ENCODE results near the gene GRIK4. TPM values are rescaled to one million over a fixed set of nuclear protein-coding genes. Genes with fewer than 3 reads are reported as not detected.
"Not testable (repeated sequence)": the region's sequence is repeated elsewhere in the genome, so short reads cannot be mapped to it uniquely, and the experiment has no call there.

The GRIK4 gene
- total RNA-seq, 3 donors from 2014 or later, result 0.05 to 0.30 (median 0.11) TPM

DNA sequence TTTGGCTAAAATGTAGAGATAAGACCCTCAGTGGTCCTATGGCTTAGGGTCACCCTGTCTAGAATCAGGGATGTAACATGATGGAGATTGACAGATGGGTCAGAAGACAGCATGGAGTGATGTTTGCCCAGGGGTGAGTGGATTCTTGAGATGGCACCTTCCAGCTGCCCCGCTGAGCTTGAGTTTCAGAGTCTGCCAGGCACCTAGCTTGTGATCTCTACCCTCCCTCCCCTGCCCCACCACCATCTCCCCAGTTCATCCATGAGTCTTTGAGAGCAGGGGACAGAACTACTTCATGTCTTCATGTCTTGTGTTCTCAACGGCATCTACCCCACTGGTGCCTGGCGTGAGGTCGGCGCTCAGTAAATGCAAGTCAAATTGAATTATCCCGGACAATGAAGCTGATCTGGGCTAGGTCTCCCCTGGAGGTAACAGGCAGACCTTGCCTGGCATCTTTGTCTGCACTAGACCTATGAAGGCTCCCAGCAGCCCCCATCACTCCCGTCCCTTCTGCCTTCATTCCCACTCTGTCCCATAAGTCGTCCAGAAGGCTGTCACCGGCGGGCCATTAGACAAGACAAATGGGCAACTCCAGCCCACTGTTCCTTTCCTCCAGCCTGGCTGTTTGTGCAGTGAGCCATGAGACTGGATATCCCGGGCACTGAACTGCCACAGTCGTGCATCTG, 273.2 kb downstream of the GRIK4 start:
- H3K9me3 Mint-ChIP-seq, result no peaks in the 10 kb centered on the region
- H3K36me3 Mint-ChIP-seq (ENCODE audit: insufficient read depth), result no peaks in the 10 kb centered on the region
- no peak overlapping the region for H3K4me3 Mint-ChIP-seq
- DNase-seq (no peak), ATAC-seq (no peak)
- no peaks in the 10 kb centered on the region for H3K4me1 Mint-ChIP-seq (ENCODE audit: low read depth)
- peaks cover 13% of the 10 kb centered on the region for H3K27me3 Mint-ChIP-seq (ENCODE audit: low read depth)

DNA sequence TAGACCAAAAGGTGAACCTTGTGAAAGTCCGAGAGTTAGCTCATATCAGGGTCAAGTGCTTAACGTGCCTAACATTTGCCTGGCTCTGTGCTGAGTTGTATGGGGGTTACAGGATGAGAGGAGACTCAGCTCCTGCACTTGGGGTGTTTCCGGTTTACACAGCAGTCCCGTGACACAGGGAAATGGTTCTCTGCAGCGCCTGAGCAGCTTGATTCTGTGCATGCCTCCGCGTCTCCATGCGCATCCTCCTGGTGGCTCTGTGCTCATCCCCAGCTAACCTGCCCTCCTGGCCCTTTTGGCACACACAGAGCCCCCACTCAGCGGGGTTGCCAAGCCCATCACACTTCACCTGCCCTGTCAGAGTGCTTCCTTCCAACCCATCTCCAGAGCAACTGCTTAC, 274.0 kb downstream of the GRIK4 start:
- Mint-ChIP-seq H3K4me3 (no peak overlapping the region), H3K9me3 (no peaks in the 10 kb centered on the region), H3K27me3 (ENCODE audit: low read depth) (peaks cover 13% of the 10 kb centered on the region), H3K36me3 (ENCODE audit: insufficient read depth) (no peaks in the 10 kb centered on the region), H3K4me1 (ENCODE audit: low read depth) (no peaks in the 10 kb centered on the region)
- no peak for ATAC-seq
- no peak for DNase-seq

DNA sequence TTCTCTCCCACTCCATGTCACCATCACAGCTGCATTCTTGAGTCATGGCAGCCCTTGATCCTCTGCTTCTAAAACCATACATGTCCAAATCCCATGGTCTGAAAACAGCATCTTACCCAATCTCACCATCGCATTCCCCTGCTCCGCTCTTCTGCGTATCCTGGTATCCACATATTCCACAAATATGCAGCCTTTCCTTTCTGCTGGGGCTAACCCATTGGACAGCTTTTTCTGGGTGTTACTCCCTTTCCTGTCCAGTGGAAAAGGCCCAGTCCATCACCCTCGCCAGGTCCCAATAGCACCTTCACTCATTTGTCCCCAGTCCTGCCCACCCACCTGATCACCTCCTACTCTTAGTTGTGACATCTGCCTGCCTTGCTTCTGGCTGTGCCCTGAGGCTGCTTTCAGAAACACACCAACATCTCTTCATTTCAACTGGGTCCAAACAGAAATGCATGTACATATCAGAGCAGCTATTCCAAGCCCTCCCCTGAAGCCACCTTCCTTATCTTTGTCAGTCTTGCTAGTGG, 274.7 kb downstream of the GRIK4 start:
- no peaks in the 10 kb centered on the region for H3K9me3 Mint-ChIP-seq
- ATAC-seq, result no peak
- DNase-seq, result no peak
- no peaks in the 10 kb centered on the region for H3K36me3 Mint-ChIP-seq (ENCODE audit: insufficient read depth)
- no peak overlapping the region for H3K4me3 Mint-ChIP-seq
- H3K4me1 Mint-ChIP-seq (ENCODE audit: low read depth), result no peaks in the 10 kb centered on the region
- peaks cover 13% of the 10 kb centered on the region for H3K27me3 Mint-ChIP-seq (ENCODE audit: low read depth)

DNA sequence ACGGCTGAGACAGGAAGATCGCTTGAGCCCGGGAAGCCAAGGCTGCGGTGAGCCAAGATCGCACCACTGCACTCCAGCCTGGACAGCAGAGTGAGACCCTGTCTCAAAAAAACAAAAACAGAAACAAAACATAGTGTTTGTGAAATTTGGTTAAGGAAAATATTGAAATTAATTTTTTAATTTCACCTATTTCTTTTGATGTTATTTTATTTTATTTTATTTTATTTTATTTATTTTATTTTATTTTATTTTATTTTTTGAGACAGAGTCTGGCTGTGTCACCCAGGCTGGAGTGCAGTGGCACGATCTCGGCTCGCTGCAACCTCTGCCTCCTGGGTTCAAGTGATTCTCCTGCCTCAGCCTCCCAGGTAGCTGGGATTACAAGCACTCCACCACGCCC, 275.7 kb downstream of the GRIK4 start:
- not testable (repeated sequence) for H3K4me1 Mint-ChIP-seq (ENCODE audit: low read depth); H3K4me3 Mint-ChIP-seq; H3K9me3 Mint-ChIP-seq; H3K36me3 Mint-ChIP-seq (ENCODE audit: insufficient read depth); ATAC-seq; DNase-seq
- peaks cover 13% of the 10 kb centered on the region for H3K27me3 Mint-ChIP-seq (ENCODE audit: low read depth)

DNA sequence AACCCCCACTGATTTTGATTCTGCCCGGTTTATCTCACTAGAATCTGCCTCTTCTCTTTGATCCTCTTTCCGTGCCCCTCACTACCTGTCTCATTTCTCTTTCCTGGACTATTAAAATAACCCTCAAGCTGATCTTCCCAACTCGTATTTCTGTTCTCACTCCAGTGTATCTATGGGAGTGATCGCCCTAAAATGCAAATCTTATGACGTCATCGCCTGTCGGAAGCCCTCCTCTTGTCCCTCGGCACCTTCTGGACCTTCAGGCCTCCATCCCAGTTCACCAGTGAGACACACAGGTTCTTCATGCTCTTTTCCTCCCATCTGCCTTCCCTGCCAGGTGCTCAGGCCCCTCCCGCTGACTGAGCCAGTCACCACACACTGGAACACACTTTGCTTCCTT, 277.8 kb downstream of the GRIK4 start:
- no peaks in the 10 kb centered on the region for H3K9me3 Mint-ChIP-seq
- no peaks in the 10 kb centered on the region for H3K4me1 Mint-ChIP-seq (ENCODE audit: low read depth)
- H3K36me3 Mint-ChIP-seq (ENCODE audit: insufficient read depth), result no peaks in the 10 kb centered on the region
- DNase-seq (no peak), ATAC-seq (no peak)
- no peak overlapping the region for H3K4me3 Mint-ChIP-seq
- H3K27me3 Mint-ChIP-seq (ENCODE audit: low read depth), result peaks cover 7% of the 10 kb centered on the region

DNA sequence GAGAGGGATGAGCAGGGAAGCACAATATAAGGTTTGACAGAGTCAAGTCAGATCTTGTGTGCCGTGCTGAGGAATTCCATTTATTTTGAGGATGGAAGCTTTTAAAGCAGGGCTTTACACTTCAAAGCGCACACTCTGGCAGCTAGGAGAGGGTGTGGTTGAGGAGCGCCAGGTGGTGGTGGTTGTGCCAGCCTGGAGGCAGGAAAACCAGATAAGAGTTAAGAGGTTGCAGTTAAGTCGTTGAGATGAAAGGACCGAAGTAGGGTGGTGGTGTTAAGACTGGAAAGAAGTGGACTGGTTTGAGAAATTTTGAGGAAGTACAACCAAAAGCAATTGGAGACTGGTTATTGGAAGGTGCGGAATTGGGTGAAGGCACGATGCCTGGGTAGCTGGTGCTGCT, 280.8 kb downstream of the GRIK4 start:
- ATAC-seq (no peak), DNase-seq (no peak)
- H3K27me3 Mint-ChIP-seq (ENCODE audit: low read depth), result peaks cover 16% of the 10 kb centered on the region
- no peak overlapping the region for H3K4me3 Mint-ChIP-seq
- H3K4me1 Mint-ChIP-seq (ENCODE audit: low read depth), result no peaks in the 10 kb centered on the region
- H3K36me3 Mint-ChIP-seq (ENCODE audit: insufficient read depth), result no peaks in the 10 kb centered on the region
- no peaks in the 10 kb centered on the region for H3K9me3 Mint-ChIP-seq

DNA sequence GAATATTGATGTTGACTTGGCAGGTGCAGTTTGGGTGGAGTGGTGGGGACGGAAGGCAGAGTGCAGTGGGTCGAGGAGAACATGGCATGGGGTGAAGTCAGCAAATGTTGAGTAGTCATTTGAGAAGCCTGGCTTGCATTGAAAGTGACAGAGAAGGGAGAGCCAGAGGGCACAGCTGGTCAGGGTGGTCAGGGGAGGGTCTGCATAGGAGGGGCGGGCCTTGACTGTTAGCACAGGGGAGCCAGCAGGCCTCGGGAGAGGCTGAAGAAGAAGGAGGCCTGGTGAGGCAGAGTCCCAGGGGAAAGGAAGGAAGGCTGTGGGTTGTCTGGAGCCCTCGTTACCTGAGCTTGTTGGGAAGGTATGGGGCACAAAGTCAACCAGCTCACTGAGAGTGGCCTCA, 281.6 kb downstream of the GRIK4 start:
- DNase-seq (no peak), ATAC-seq (no peak)
- peaks cover 18% of the 10 kb centered on the region for H3K27me3 Mint-ChIP-seq (ENCODE audit: low read depth)
- H3K4me1 Mint-ChIP-seq (ENCODE audit: low read depth), result no peaks in the 10 kb centered on the region
- no peaks in the 10 kb centered on the region for H3K36me3 Mint-ChIP-seq (ENCODE audit: insufficient read depth)
- no peak overlapping the region for H3K4me3 Mint-ChIP-seq
- no peaks in the 10 kb centered on the region for H3K9me3 Mint-ChIP-seq

DNA sequence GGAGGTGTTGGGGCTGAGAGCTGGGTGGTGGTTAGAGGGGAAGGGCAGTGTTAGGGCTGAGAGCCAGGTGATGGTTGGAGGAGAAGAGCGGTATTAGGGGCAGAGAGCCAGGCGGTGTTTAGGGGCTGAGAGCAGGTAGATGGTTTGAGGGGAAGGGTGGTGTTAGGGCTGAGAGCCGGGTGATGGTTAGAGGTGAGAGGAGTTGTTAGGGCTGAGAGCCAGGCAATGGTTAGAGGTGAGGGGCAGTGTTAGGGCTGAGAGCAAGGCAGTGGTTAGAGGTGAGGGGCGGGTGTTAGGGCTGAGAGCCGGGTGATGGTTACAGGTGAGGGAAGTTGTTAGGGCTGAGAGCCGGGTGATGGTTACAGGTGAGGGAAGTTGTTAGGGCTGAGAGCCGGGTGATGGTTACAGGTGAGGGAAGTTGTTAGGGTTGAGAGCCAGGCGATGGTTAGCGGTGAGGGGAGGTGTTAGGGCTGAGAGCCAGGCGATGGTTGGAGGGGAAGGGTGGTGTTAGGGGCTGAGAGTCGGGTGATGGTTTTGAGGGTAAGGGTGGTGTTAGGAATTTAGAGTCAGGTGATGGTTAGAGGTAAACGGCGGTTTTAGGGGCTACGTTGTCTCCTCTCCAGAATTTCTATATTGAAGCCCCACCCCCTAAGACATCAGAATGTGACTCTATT, 282.4 kb downstream of the GRIK4 start:
- DNase-seq (no peak), ATAC-seq (no peak)
- H3K4me3 Mint-ChIP-seq, result no peak overlapping the region
- H3K9me3 Mint-ChIP-seq, result no peaks in the 10 kb centered on the region
- no peaks in the 10 kb centered on the region for H3K36me3 Mint-ChIP-seq (ENCODE audit: insufficient read depth)
- H3K27me3 Mint-ChIP-seq (ENCODE audit: low read depth), result peaks cover 18% of the 10 kb centered on the region
- no peaks in the 10 kb centered on the region for H3K4me1 Mint-ChIP-seq (ENCODE audit: low read depth)

DNA sequence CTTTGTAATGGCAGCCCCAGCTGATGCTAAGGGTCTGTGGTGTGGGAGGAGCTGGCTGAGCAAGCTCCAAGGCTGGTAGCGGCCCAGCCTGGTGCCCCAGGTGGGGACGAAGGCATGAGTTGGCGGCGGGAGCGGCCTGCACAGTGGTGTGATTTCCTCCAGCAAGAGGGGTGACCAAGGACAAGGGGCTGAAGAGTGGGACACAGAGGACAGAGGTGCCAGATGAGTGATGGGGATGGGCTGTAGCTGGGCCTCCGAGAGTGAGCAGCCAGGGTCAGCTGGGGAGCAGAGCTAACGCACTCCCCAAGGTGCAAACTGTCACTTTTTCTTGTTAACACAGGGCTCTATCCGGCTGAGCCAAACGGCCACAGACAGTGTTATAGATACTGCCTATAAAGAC, 283.2 kb downstream of the GRIK4 start:
- DNase-seq (no peak), ATAC-seq (no peak)
- Mint-ChIP-seq H3K4me1 (ENCODE audit: low read depth) (no peaks in the 10 kb centered on the region), H3K4me3 (no peak overlapping the region), H3K36me3 (ENCODE audit: insufficient read depth) (no peaks in the 10 kb centered on the region), H3K27me3 (ENCODE audit: low read depth) (peaks cover 18% of the 10 kb centered on the region), H3K9me3 (no peaks in the 10 kb centered on the region)

DNA sequence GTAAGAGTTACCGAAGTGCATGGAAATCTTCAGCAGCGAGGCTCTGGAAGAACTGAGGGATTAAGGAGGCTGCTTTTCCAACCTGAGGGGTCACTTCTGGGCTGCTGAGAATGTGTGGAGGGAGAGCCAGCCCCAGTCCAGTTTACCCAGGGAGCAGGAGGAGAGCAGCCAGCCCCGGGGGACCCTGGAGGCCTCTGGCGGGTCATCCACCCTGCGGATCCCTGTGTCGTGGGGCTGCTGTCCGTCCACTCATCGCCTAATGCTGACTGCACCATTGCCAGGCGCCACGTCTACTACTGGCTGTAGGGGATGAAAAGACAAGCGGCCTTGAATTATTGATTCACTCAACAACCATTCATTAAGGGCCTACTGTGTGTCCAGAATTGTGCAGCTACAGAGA, 283.6 kb downstream of the GRIK4 start:
- no peak for DNase-seq
- Mint-ChIP-seq H3K36me3 (ENCODE audit: insufficient read depth) (no peaks in the 10 kb centered on the region), H3K4me3 (no peak overlapping the region), H3K4me1 (ENCODE audit: low read depth) (no peaks in the 10 kb centered on the region), H3K9me3 (no peaks in the 10 kb centered on the region), H3K27me3 (ENCODE audit: low read depth) (peaks cover 18% of the 10 kb centered on the region)
- no peak for ATAC-seq

DNA sequence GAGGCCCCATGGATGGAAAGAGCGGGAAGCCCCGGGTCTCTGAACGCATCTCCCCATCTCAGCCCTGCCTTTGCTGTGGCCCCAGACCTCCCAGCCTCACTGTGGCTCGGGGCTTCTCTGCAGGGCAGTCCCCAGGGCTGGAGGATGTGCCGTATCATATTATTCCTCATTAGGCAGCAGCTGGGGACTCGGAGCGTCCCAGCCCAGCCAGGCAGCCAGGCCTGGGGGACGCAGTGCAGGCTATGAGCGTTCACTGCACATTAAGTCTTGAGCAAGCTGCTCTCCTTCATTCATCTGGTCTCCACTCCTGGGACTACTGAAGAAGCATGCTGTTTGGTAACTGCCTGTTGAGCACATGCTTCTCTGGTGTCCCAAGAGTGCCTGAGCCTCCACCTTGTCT, 285.6 kb downstream of the GRIK4 start:
- DNase-seq (no peak), ATAC-seq (no peak)
- Mint-ChIP-seq H3K9me3 (no peaks in the 10 kb centered on the region), H3K36me3 (ENCODE audit: insufficient read depth) (no peaks in the 10 kb centered on the region), H3K4me3 (no peak overlapping the region), H3K4me1 (ENCODE audit: low read depth) (no peaks in the 10 kb centered on the region), H3K27me3 (ENCODE audit: low read depth) (peaks cover 25% of the 10 kb centered on the region)

DNA sequence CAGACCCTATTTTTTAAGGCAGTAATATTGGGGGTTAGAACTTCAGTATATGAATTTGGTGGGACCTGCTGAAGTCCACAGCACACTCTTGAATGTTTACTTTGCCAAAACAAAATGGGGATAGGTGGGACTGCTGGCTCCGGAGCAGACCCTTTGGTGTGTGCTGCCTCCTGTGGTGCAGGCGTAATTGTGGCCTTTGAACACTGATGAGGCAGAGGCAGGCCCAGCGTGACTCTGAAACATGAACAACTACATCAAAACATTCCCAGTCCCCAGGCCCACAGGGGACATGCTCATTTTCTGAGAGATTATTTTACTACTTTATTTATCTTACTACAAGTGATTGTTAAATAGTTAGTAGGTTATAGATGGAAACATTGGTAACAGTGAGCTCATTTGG, 287.3 kb downstream of the GRIK4 start:
- no peaks in the 10 kb centered on the region for H3K9me3 Mint-ChIP-seq

DNA sequence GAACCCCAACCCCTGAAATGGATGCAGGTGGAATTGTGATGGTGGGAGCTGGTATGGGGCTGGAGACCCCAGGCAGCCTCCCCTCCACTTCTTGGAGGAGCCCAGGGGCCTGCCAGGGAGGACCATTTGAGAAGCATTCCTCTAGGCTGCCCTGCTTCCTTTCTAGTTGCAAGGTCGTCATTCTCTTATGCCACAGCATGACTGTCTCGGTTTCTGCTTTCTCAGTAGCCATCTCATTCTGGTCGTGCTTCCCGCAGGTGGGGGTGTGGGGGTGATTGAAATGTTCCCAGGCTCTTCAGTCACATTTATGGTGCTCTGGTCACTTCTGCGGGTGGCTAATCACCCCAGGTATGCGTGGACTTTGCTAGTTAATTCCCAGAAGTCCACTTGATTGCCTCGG, 288.7 kb downstream of the GRIK4 start:
- Mint-ChIP-seq H3K9me3 (no peaks in the 10 kb centered on the region), H3K4me3 (no peak overlapping the region), H3K36me3 (ENCODE audit: insufficient read depth) (no peaks in the 10 kb centered on the region), H3K27me3 (ENCODE audit: low read depth) (peaks cover 24% of the 10 kb centered on the region), H3K4me1 (ENCODE audit: low read depth) (no peaks in the 10 kb centered on the region)
- DNase-seq, result no peak
- ATAC-seq, result no peak

More for the DNA sequence above, 287.3 kb downstream of the GRIK4 start:
- DNase-seq, result no peak
- H3K27me3 Mint-ChIP-seq (ENCODE audit: low read depth), result peaks cover 25% of the 10 kb centered on the region
- ATAC-seq, result no peak
- no peak overlapping the region for H3K4me3 Mint-ChIP-seq
- no peaks in the 10 kb centered on the region for H3K36me3 Mint-ChIP-seq (ENCODE audit: insufficient read depth)
- no peaks in the 10 kb centered on the region for H3K4me1 Mint-ChIP-seq (ENCODE audit: low read depth)

DNA sequence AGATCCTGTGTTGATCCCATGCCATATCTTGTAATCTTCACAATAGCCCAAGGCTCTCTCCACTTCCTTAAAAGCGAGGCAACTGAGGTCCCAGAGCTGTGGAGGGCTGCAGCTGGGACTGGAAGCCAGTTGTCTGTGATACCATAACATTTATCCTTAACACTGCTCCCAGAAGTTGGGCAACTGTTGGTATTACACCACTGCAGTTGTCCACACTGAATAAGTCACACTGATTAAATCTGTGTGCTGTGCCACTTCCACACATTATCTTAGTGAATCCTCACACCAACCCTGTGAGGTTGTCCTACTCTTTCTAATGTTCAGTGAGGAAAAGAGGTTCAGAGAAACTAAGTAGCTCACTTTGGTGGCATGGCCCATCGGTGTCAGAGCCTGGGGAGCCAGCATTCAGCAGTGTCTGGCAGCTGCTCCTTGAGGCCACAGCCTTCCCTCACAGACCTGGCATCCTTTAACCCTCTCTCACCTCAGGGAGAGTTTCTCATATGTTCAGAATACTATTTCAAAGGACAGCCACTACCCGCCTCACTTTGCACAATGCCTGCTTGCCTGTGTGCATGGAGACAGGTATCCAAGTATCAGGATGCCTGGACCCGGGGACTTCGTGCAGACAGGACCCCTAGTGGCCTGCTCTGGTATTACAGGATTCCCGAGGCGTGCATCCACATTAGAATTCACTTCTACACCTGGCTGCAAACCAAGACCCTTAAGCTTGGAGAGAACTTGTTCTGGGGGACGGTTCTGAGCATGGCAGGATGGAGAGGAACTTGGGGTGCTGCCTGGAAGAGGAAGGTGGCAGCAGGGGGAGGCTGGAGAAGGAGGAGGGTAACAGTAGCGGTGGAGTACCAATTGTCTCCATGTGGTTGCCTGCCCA, 290.5 kb downstream of the GRIK4 start:
- DNase-seq, result peak; percentile 29
- no peaks in the 10 kb centered on the region for H3K9me3 Mint-ChIP-seq
- peak in 1 of 2 donors; percentile 48 for ATAC-seq
- H3K36me3 Mint-ChIP-seq (ENCODE audit: insufficient read depth), result no peaks in the 10 kb centered on the region
- peaks cover 18% of the 10 kb centered on the region for H3K27me3 Mint-ChIP-seq (ENCODE audit: low read depth)
- H3K4me1 Mint-ChIP-seq (ENCODE audit: low read depth), result no peaks in the 10 kb centered on the region
- no peak overlapping the region for H3K4me3 Mint-ChIP-seq
